Measurements from ENCODE around the gene GBA2.

GBA2 gene

GRCh38 chr9:35702696-35703095 is 46.3 kb downstream of the GBA2 start:
- Histone ChIP-seq H3K4me2 (ENCODE audit: low read length) (no peak overlapping the region), H2AK5ac (ENCODE audit: low read length) (no peak overlapping the region), H3K9me3 (ENCODE audit: insufficient read depth, low read depth, low read length) (peaks cover 1% of the 10 kb centered on the region), H3K23ac (ENCODE audit: low read length) (no peak overlapping the region), H3K9ac (ENCODE audit: low read length) (no peak overlapping the region), H3K4ac (ENCODE audit: low read depth, low read length) (no peak overlapping the region), H4K12ac (ENCODE audit: low read depth, low read length) (no peak overlapping the region), H3K4me1 (ENCODE audit: control insufficient read depth in 1 of 2, insufficient read depth in 2 of 2, low read length in 2 of 2) (no peaks in the 10 kb centered on the region), H4K8ac (ENCODE audit: low read depth, low read length) (no peak overlapping the region), H3K4me3 (ENCODE audit: low read depth, low read length) (no peak overlapping the region), H3K79me1 (ENCODE audit: low read length) (no peaks in the 10 kb centered on the region), H3K27ac (ENCODE audit: low read depth, low read length) (no peak overlapping the region), H2BK12ac (ENCODE audit: low read length) (no peak overlapping the region), H3K36me3 (ENCODE audit: control insufficient read depth in 1 of 2, insufficient read depth in 2 of 2, low read length in 2 of 2) (peaks cover 84 to 93% of the 10 kb centered on the region in 2 experiments), H3K18ac (ENCODE audit: low read length) (no peak overlapping the region), H2BK5ac (ENCODE audit: low read depth, low read length, poor library complexity) (no peak overlapping the region), H2BK120ac (ENCODE audit: insufficient read depth, low read length, poor library complexity) (no peak overlapping the region), H2AFZ (ENCODE audit: insufficient read depth, low read length, poor library complexity) (no peak overlapping the region), H4K91ac (ENCODE audit: low read depth, low read length) (no peak overlapping the region), H3K27me3 (ENCODE audit: insufficient read depth, low read length) (no peaks in the 10 kb centered on the region), H3K14ac (ENCODE audit: low read length) (no peak overlapping the region), H3K79me2 (ENCODE audit: control insufficient read depth, insufficient read depth, low read length, poor library complexity) (no peaks in the 10 kb centered on the region)
- WGBS (ENCODE audit: extremely low coverage, insufficient coverage, insufficient read length): no CpG with 5 or more reads among the region's 7 CpGs
- no peak for DNase-seq

- Histone ChIP-seq H3K9ac (ENCODE audit: low read length) (no peak overlapping the region), H3K79me1 (ENCODE audit: low read length) (no peaks in the 10 kb centered on the region), H4K8ac (ENCODE audit: low read depth, low read length) (no peak overlapping the region), H2BK5ac (ENCODE audit: low read depth, low read length, poor library complexity) (no peak overlapping the region), H4K12ac (ENCODE audit: low read depth, low read length) (no peak overlapping the region), H3K4me2 (ENCODE audit: low read length) (no peak overlapping the region), H3K36me3 (ENCODE audit: control insufficient read depth in 1 of 2, insufficient read depth in 2 of 2, low read length in 2 of 2) (peaks cover 78 to 93% of the 10 kb centered on the region in 2 experiments), H3K79me2 (ENCODE audit: control insufficient read depth, insufficient read depth, low read length, poor library complexity) (no peaks in the 10 kb centered on the region), H3K27ac (ENCODE audit: low read depth, low read length) (no peak overlapping the region), H3K4me3 (ENCODE audit: low read depth, low read length) (no peak overlapping the region), H3K18ac (ENCODE audit: low read length) (no peak overlapping the region), H3K4me1 (ENCODE audit: control insufficient read depth in 1 of 2, insufficient read depth in 2 of 2, low read length in 2 of 2) (no peaks in the 10 kb centered on the region), H3K9me3 (ENCODE audit: insufficient read depth, low read depth, low read length) (peaks cover 3% of the 10 kb centered on the region), H2BK12ac (ENCODE audit: low read length) (no peak overlapping the region), H2AK5ac (ENCODE audit: low read length) (no peak overlapping the region), H3K4ac (ENCODE audit: low read depth, low read length) (no peak overlapping the region), H3K14ac (ENCODE audit: low read length) (no peak overlapping the region), H2BK120ac (ENCODE audit: insufficient read depth, low read length, poor library complexity) (no peak overlapping the region), H3K23ac (ENCODE audit: low read length) (no peak overlapping the region), H2AFZ (ENCODE audit: insufficient read depth, low read length, poor library complexity) (no peak overlapping the region), H3K27me3 (ENCODE audit: insufficient read depth, low read length) (no peaks in the 10 kb centered on the region), H4K91ac (ENCODE audit: low read depth, low read length) (no peak overlapping the region)
- no peak for DNase-seq
Observed at GRCh38 chr9:35700942-35701341, 48.1 kb downstream of the GBA2 start.

GRCh38 chr9:35700031-35700430 is 49.0 kb downstream of the GBA2 start:
- Histone ChIP-seq H2BK12ac (ENCODE audit: low read length) (no peak overlapping the region), H3K18ac (ENCODE audit: low read length) (no peak overlapping the region), H3K23ac (ENCODE audit: low read length) (no peak overlapping the region), H2AK5ac (ENCODE audit: low read length) (no peak overlapping the region), H3K36me3 (ENCODE audit: control insufficient read depth in 1 of 2, insufficient read depth in 2 of 2, low read length in 2 of 2) (peaks cover 69 to 84% of the 10 kb centered on the region in 2 experiments), H3K4me1 (ENCODE audit: control insufficient read depth in 1 of 2, insufficient read depth in 2 of 2, low read length in 2 of 2) (no peaks in the 10 kb centered on the region), H2AFZ (ENCODE audit: insufficient read depth, low read length, poor library complexity) (no peak overlapping the region), H2BK5ac (ENCODE audit: low read depth, low read length, poor library complexity) (no peak overlapping the region), H3K27me3 (ENCODE audit: insufficient read depth, low read length) (no peaks in the 10 kb centered on the region), H3K9me3 (ENCODE audit: insufficient read depth, low read depth, low read length) (peaks cover 3% of the 10 kb centered on the region), H3K4ac (ENCODE audit: low read depth, low read length) (no peak overlapping the region), H3K14ac (ENCODE audit: low read length) (no peak overlapping the region), H3K79me1 (ENCODE audit: low read length) (no peaks in the 10 kb centered on the region), H4K12ac (ENCODE audit: low read depth, low read length) (no peak overlapping the region), H3K27ac (ENCODE audit: low read depth, low read length) (no peak overlapping the region), H3K9ac (ENCODE audit: low read length) (no peak overlapping the region), H3K4me3 (ENCODE audit: low read depth, low read length) (no peak overlapping the region), H3K79me2 (ENCODE audit: control insufficient read depth, insufficient read depth, low read length, poor library complexity) (no peaks in the 10 kb centered on the region), H3K4me2 (ENCODE audit: low read length) (no peak overlapping the region), H2BK120ac (ENCODE audit: insufficient read depth, low read length, poor library complexity) (no peak overlapping the region), H4K91ac (ENCODE audit: low read depth, low read length) (no peak overlapping the region), H4K8ac (ENCODE audit: low read depth, low read length) (no peak overlapping the region)
- WGBS (ENCODE audit: extremely low coverage, insufficient coverage, insufficient read length): no CpG with 5 or more reads among the region's 11 CpGs
- DNase-seq: no peak

GRCh38 chr9:35698231-35698630 is 50.8 kb downstream of the GBA2 start:
- Histone ChIP-seq H3K36me3 (ENCODE audit: control insufficient read depth in 1 of 2, insufficient read depth in 2 of 2, low read length in 2 of 2) (peaks cover 52 to 66% of the 10 kb centered on the region in 2 experiments), H3K79me2 (ENCODE audit: control insufficient read depth, insufficient read depth, low read length, poor library complexity) (no peaks in the 10 kb centered on the region), H3K14ac (ENCODE audit: low read length) (no peak overlapping the region), H3K4me1 (ENCODE audit: control insufficient read depth in 1 of 2, insufficient read depth in 2 of 2, low read length in 2 of 2) (no peaks in the 10 kb centered on the region), H3K79me1 (ENCODE audit: low read length) (no peaks in the 10 kb centered on the region), H3K18ac (ENCODE audit: low read length) (no peak overlapping the region), H3K23ac (ENCODE audit: low read length) (no peak overlapping the region), H2BK12ac (ENCODE audit: low read length) (no peak overlapping the region), H3K4me2 (ENCODE audit: low read length) (no peak overlapping the region), H3K4ac (ENCODE audit: low read depth, low read length) (no peak overlapping the region), H3K9ac (ENCODE audit: low read length) (no peak overlapping the region), H2AK5ac (ENCODE audit: low read length) (no peak overlapping the region), H4K12ac (ENCODE audit: low read depth, low read length) (no peak overlapping the region), H2BK5ac (ENCODE audit: low read depth, low read length, poor library complexity) (no peak overlapping the region), H3K27me3 (ENCODE audit: insufficient read depth, low read length) (no peaks in the 10 kb centered on the region), H2BK120ac (ENCODE audit: insufficient read depth, low read length, poor library complexity) (no peak overlapping the region), H4K91ac (ENCODE audit: low read depth, low read length) (no peak overlapping the region), H4K8ac (ENCODE audit: low read depth, low read length) (no peak overlapping the region), H3K4me3 (ENCODE audit: low read depth, low read length) (no peak overlapping the region), H3K27ac (ENCODE audit: low read depth, low read length) (no peak overlapping the region), H2AFZ (ENCODE audit: insufficient read depth, low read length, poor library complexity) (no peak overlapping the region), H3K9me3 (ENCODE audit: insufficient read depth, low read depth, low read length) (peaks cover 2% of the 10 kb centered on the region)
- no peak for DNase-seq
- WGBS (ENCODE audit: extremely low coverage, insufficient coverage, insufficient read length): no CpG with 5 or more reads among the region's 5 CpGs

Measured in trophoblast cell (in vitro differentiated cells and primary cell).